ENCODE measurements around the gene LMNTD1. TPM values are rescaled to one million over a fixed set of nuclear protein-coding genes. Genes with fewer than 3 reads are reported as not detected.
"Not testable (repeated sequence)": the region's sequence is repeated elsewhere in the genome, so short reads cannot be mapped to it uniquely, and the experiment has no call there.

Gene LMNTD1, protein sequence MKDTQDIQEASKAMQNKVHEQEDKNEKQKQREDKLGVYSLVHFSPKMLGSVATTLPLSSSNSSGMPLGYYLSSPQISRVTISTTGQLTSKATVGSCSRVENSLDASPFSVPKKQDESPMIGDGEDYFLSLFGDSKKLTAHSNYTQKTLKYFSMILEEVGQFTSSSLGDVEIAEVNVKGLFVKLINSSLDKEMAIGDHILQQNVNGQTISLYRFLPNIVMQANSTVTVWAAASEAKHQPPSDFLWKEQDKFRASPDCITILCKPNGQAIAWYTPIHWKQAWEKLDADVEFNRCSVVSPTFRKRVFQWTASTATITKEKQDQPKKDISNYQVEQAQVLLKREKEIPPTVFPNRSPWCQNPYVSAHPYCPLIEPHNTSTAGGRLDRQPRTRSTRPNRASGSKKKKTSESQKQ
- total RNA-seq: not detected
- not detected for polyA plus RNA-seq (2013, experiment 1 of 2)
- not detected for polyA plus RNA-seq (2013, experiment 2 of 2)
- total RNA-seq: 0 to 0.09 (median 0) reads per million in 172 experiments

DNA sequence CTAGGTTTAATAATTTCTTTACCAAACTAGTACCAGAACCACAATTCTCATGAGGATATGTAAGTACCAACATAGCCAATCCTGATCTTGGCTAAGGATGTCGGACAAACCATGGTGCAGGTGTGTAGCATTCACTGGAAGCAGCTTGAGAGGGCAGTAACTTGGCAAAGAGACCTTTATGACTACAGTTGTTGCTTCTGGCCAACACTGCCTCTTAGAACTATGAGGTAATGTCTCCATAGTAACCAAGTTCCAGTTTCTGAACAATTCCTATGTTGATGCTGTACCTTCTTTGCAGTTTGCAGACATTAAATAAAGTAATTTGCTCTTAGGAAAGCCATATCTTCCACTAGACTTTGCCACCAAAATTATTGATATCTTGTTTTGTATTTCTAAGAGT lies at the start of gene LMNTD1:
Gene LMNTD1 (minus strand): TSS at position 186 of the 400 bp plus-strand sequence. CDS start 324 bp downstream, outside the sequence.
- CTCF ChIA-PET: no interaction called here
- no peaks in the 10 kb centered on the region for H3K27me3 ChIP-seq (ENCODE audit: control insufficient read depth in 1 of 2, insufficient read depth in 2 of 2, low read length in 2 of 2)
- Mint-ChIP-seq H3K4me3 (no peak within 1 kb of the TSS), H3K27ac (no peak within 1 kb of the TSS), H3K36me3 (ENCODE audit: low read depth) (no peaks in the 10 kb centered on the region), H3K27me3 (no peaks in the 10 kb centered on the region), H3K9me3 (no peaks in the 10 kb centered on the region), H3K4me1 (ENCODE audit: low read depth) (peaks cover 12% of the 10 kb centered on the region)
- POLR2A ChIA-PET: no interaction called here
- DNase-seq (no peak), ATAC-seq (ENCODE audit: poor library complexity) (no peak)
- peaks cover 0 to 3% of the 10 kb centered on the region in 2 experiments for H3K9me3 ChIP-seq (ENCODE audit: control insufficient read depth in 1 of 2, insufficient read depth in 1 of 2, low read length in 2 of 2)
- no peaks in the 10 kb centered on the region for H3K36me3 ChIP-seq (ENCODE audit: insufficient read depth, low read length)
- TF ChIP-seq, protein P1, sequence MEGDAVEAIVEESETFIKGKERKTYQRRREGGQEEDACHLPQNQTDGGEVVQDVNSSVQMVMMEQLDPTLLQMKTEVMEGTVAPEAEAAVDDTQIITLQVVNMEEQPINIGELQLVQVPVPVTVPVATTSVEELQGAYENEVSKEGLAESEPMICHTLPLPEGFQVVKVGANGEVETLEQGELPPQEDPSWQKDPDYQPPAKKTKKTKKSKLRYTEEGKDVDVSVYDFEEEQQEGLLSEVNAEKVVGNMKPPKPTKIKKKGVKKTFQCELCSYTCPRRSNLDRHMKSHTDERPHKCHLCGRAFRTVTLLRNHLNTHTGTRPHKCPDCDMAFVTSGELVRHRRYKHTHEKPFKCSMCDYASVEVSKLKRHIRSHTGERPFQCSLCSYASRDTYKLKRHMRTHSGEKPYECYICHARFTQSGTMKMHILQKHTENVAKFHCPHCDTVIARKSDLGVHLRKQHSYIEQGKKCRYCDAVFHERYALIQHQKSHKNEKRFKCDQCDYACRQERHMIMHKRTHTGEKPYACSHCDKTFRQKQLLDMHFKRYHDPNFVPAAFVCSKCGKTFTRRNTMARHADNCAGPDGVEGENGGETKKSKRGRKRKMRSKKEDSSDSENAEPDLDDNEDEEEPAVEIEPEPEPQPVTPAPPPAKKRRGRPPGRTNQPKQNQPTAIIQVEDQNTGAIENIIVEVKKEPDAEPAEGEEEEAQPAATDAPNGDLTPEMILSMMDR (IDR thresholded peaks at IDR 0.05): no peak
- H3K27ac ChIP-seq (ENCODE audit: low read depth in 1 of 2, low read length in 2 of 2): no peak within 1 kb of the TSS
- no peak within 1 kb of the TSS for H3K4me3 ChIP-seq (ENCODE audit: low read length)
- intact Hi-C loops (cut with DNase I, micrococcal nuclease): no loop called here
- H3K4me1 ChIP-seq (ENCODE audit: insufficient read depth, low read length): no peaks in the 10 kb centered on the region

DNA sequence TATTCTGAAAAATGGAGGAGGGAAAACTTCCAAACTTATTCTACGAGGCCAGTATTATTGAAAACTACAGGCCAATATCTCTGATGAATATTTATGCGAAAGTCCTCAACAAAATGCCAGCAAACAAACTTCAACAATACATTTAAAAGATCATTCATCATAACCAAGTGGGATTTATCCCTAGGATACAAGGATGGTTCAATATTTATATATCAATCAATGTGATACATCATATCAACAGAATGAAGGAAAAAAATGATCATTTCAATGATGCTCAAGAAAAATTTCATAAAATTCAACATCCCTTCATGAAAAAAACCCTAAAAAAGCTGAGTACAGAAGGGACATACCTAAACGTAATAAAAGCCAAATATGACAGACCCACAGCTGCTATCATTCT lies 45.9 kb upstream of the LMNTD1 start:
- TF ChIP-seq, protein P1 (IDR thresholded peaks at IDR 0.05): no peak
- Mint-ChIP-seq H3K36me3 (ENCODE audit: low read depth) (peaks cover 8% of the 10 kb centered on the region), H3K4me1 (ENCODE audit: low read depth) (peaks cover 32% of the 10 kb centered on the region), H3K4me3 (no peak overlapping the region), H3K9me3 (peaks cover 21% of the 10 kb centered on the region), H3K27ac (no peak overlapping the region), H3K27me3 (no peaks in the 10 kb centered on the region)
- ChIA-PET CTCF (no interaction called here), POLR2A (no interaction called here)
- intact Hi-C loops (cut with DNase I, micrococcal nuclease): no loop called here
- Histone ChIP-seq H3K36me3 (ENCODE audit: insufficient read depth, low read length) (no peaks in the 10 kb centered on the region), H3K4me3 (ENCODE audit: low read length) (no peak overlapping the region), H3K9me3 (ENCODE audit: control insufficient read depth in 1 of 2, insufficient read depth in 1 of 2, low read length in 2 of 2) (no peaks in the 10 kb centered on the region), H3K27me3 (ENCODE audit: control insufficient read depth in 1 of 2, insufficient read depth in 2 of 2, low read length in 2 of 2) (no peaks in the 10 kb centered on the region), H3K4me1 (ENCODE audit: insufficient read depth, low read length) (no peaks in the 10 kb centered on the region), H3K27ac (ENCODE audit: low read depth in 1 of 2, low read length in 2 of 2) (no peak overlapping the region)
- ATAC-seq (ENCODE audit: poor library complexity) (no peak), DNase-seq (no peak)

DNA sequence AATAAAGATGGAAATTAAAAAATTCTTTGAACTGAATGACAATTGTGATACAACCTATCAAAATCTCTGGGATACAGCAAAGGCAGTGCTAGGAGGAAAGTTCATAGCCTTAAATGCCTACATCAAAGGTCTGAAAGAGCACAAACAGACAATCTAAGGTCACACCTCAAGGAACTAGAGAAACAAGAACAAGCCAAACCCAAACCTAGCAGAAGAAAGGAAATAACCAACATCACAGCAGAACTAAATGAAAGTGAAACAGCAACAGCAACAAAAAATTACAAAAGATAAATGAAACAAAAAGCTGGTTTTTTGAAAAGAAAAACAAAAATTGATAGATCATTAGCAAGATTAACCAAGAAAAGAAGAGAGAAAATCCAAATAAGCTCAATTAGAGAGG lies 42.4 kb upstream of the LMNTD1 start:
- not testable (repeated sequence) for ATAC-seq (ENCODE audit: poor library complexity)

More for the DNA sequence above, 42.4 kb upstream of the LMNTD1 start:
- peak in 1 of 14 experiments; percentile 44 for DNase-seq
- H3K36me3 Mint-ChIP-seq (ENCODE audit: low read depth); H3K4me3 ChIP-seq (ENCODE audit: low read length); POLR2A ChIA-PET; H3K27me3 Mint-ChIP-seq; H3K9me3 ChIP-seq (ENCODE audit: control insufficient read depth in 1 of 2, insufficient read depth in 1 of 2, low read length in 2 of 2); H3K27me3 ChIP-seq (ENCODE audit: control insufficient read depth in 1 of 2, insufficient read depth in 2 of 2, low read length in 2 of 2); CTCF ChIA-PET; H3K27ac ChIP-seq (ENCODE audit: low read depth in 1 of 2, low read length in 2 of 2); intact Hi-C loops (cut with DNase I, micrococcal nuclease); H3K36me3 ChIP-seq (ENCODE audit: insufficient read depth, low read length): not testable (repeated sequence)
- Mint-ChIP-seq H3K27ac (peak overlapping the region; percentile 80), H3K4me3 (peak overlapping the region; percentile 65), H3K9me3 (peaks cover 18% of the 10 kb centered on the region), H3K4me1 (ENCODE audit: low read depth) (peaks cover 49% of the 10 kb centered on the region)
- peaks cover 10% of the 10 kb centered on the region for H3K4me1 ChIP-seq (ENCODE audit: insufficient read depth, low read length)
